GM21526 (cell line): ENCODE data around the gene DOCK3.
"Not testable (repeated sequence)": the region's sequence is repeated elsewhere in the genome, so short reads cannot be mapped to it uniquely, and the experiment has no call there.

Experiments used
- ATAC-seq: cut with Tn5 transposase; IDR thresholded peaks from one replicate; pipeline ENCODE4 v1.9.1; 2021; ENCODE audit warnings: moderate library complexity; ENCODE audit not compliant: unreplicated experiment, low FRiP score

The DOCK3 gene

GRCh38 chr3:50651445-50651844 lies 23.3 kb upstream of the DOCK3 start:
- ATAC-seq = no peak

- no peak for ATAC-seq
Observed at GRCh38 chr3:50651920-50652529, 22.7 kb upstream of the DOCK3 start.

- no peak for ATAC-seq
Observed at GRCh38 chr3:50652709-50653108, 22.0 kb upstream of the DOCK3 start.

- ATAC-seq = no peak
Observed at GRCh38 chr3:50653937-50654595, 20.7 kb upstream of the DOCK3 start.

GRCh38 chr3:50655009-50655830 lies 19.5 kb upstream of the DOCK3 start:
- ATAC-seq = no peak

GRCh38 chr3:50656417-50657195 lies 18.1 kb upstream of the DOCK3 start:
- ATAC-seq = no peak

GRCh38 chr3:50657407-50657806 lies 17.3 kb upstream of the DOCK3 start:
- no peak for ATAC-seq

- ATAC-seq = no peak
Observed at GRCh38 chr3:50657816-50658215, 16.9 kb upstream of the DOCK3 start.

GRCh38 chr3:50658416-50658815 lies 16.3 kb upstream of the DOCK3 start:
- ATAC-seq = no peak

GRCh38 chr3:50658831-50659230 lies 15.9 kb upstream of the DOCK3 start:
- ATAC-seq = no peak

- no peak for ATAC-seq
Observed at GRCh38 chr3:50660386-50660785, 14.3 kb upstream of the DOCK3 start.

GRCh38 chr3:50661321-50661837 lies 13.3 kb upstream of the DOCK3 start:
- ATAC-seq = no peak

- ATAC-seq = no peak
Observed at GRCh38 chr3:50662408-50662807, 12.3 kb upstream of the DOCK3 start.

GRCh38 chr3:50665081-50665840 lies 9.5 kb upstream of the DOCK3 start:
- ATAC-seq = no peak

GRCh38 chr3:50665841-50666115 lies 8.9 kb upstream of the DOCK3 start:
- ATAC-seq = not testable (repeated sequence)

- no peak for ATAC-seq
Observed at GRCh38 chr3:50666837-50667236, 7.9 kb upstream of the DOCK3 start.

- no peak for ATAC-seq
Observed at GRCh38 chr3:50671331-50671730, 3.4 kb upstream of the DOCK3 start.

GRCh38 chr3:50672656-50673055 lies 2.1 kb upstream of the DOCK3 start:
- no peak for ATAC-seq

- no peak for ATAC-seq
Observed at GRCh38 chr3:50673931-50674330, 796 bp upstream of the DOCK3 start.
